GM12875 (cell line): ENCODE data around the gene XYLT2.

Source experiments
- H3K4me3 ChIP-seq: one replicate; pipeline ENCODE4 v1.5.1; 2011; ENCODE audit warnings: low read depth, low read length, control low read depth
- CTCF ChIP-seq: IDR thresholded peaks from 2 replicates; pipeline ENCODE4 v1.5.1; 2011; ENCODE audit warnings: low read depth, mild to moderate bottlenecking, control low read depth, inconsistent platforms, low read length, moderate library complexity, borderline replicate concordance; ENCODE audit not compliant: insufficient read depth

The XYLT2 gene

GRCh38 chr17:50407921-50408320 is 62.0 kb downstream of the XYLT2 start:
- TF ChIP-seq CTCF: no peak
- no peak overlapping the region for H3K4me3 ChIP-seq
